Measurements from ENCODE around the gene PTPRN2. TPM values are rescaled to one million over a fixed set of nuclear protein-coding genes. Genes with fewer than 3 reads are reported as not detected.
"Not testable (repeated sequence)": the region's sequence is repeated elsewhere in the genome, so short reads cannot be mapped to it uniquely, and the experiment has no call there.

The PTPRN2 gene
- total RNA-seq, 1 donor from 2014 or later = 1.2 TPM

DNA sequence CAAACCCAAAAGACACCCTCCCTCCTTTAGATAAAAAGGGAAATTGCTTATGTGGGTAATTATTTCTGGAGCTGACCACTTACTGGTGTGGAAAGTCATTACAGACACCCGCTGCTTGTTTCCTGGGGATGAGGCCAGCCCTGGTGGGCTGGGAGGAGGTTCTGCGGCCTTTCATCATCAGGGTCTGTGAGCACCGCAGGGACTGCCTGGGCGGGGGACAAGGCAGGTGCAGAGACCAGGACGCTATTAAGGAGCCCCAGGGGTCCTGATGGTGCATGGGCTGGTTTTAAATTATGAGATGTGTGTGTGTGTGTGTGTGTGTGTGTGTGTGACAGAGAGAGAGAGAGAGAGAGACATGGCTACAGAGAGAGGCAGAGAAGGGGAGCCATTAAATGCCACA lies 1079.6 kb downstream of the PTPRN2 start:
- no peak for DNase-seq (ENCODE audit: low read depth)

DNA sequence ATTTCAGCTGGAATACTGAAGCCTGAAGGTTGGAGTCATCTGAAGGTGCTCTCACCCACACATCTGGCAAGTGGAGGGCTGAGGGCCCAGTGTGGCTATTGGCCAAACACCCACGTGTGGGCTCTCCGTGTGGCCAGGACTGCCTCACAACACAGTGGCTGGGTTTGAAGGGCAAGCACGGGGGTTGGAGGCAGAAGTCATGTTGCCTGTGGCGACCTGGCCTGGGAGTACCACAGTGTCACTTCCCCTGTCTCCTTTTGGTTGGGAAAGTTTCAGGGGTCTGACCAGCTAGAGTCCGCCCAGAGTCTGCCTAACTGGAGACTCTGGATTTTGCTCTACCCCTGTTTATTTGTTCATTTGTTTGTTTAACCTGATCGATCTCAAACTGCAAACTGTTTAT lies 1081.4 kb downstream of the PTPRN2 start:
- no peak for DNase-seq (ENCODE audit: low read depth)

DNA sequence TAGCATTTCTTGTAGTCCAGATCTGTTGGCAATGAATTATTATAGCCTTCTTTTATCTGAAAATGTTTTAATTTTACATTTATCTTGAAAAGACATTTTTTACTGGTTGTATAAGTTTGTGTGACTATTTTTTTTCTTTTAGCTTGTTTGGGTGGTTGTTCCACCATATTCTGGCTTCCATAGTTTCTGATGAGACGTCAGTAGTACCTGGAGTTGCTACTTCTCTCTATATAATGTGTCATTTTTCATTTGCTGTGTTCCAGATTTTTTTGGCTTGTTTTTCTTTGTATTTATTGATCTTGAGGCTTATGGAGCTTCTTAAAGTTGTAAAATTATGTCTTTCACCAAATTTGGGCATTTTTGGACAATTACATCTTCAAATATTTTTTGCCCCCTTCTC lies 1082.0 kb downstream of the PTPRN2 start:
- DNase-seq (ENCODE audit: low read depth) = no peak

DNA sequence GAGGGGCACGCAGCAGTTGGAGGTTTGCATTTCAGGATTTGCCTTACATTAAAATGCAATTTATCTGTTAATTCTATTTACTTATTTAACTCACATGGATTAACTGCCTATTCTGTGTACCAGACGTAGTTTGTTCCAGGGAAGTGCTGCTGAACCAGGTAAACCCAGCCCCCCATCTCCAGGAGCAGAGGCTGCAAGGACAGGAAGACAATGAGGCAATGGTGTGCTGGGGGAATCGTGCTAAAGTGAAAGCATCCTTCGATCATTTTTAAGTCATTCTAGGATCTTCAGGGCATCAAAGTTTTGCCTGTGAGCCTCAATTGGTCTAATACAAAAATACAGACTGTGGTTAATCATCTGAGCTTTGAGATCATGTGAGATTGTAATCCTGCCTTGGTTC lies 1084.4 kb downstream of the PTPRN2 start:
- no peak for DNase-seq (ENCODE audit: low read depth)

DNA sequence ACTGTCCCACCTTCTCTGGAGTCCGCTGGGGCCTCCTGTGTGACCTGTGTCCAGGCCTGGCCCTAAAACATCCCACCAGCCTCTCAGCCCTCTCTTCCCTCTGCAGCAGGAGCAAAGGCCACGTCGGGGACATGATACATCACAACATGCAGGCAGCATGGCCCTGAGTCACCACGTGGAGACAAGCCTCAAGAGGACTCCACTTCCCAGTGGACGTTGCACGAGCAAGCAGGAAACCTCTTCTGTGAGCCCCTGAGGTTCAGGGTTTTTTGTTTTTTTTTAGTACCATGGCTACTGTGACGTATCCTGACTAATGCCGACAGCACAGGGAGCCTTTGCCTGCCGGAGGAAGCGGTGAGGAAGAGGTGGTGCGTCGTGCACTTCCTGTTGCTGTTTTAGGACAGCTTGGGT lies 1084.9 kb downstream of the PTPRN2 start:
- DNase-seq (ENCODE audit: low read depth) = no peak

DNA sequence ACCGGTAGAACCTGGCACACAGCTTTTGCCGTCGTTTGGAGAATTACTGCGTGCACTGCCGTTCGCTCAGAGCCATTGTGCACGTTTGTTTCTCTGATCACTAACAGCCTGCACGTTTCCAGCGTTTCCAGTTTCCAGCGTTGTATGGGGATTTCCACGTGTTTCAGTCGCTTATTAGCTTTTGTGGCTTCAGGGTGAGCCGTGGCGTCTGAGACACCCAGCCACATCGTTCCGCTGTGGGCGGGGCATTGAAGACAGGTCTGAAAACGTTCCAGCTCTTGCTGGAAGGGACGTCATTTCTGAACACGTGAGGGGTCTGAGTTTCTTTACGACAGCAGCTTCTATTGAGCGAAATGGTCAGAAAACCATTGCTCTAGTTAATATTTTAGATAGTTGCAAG lies 1086.0 kb downstream of the PTPRN2 start:
- DNase-seq (ENCODE audit: low read depth) = no peak

DNA sequence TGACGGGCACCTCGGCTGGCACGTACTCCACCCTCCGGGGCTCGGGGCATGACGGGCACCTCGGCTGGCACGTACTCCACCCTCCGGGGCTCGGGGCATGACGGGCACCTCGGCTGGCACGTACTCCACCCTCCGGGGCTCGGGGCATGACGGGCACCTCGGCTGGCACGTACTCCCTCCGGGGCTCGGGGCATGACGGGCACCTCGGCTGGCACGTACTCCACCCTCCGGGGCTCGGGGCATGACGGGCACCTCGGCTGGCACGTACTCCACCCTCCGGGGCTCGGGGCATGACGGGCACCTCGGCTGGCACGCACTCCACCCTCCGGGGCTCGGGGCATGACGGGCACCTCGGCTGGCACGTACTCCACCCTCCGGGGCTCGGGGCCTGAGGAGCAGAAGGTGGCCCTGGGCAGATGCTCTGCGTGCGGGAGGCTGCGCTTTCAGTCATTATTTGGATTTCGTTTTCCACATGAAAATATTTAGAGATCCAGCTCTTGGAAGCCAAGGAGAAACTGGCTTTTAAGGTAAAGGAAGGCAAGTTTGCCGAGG lies 1086.6 kb downstream of the PTPRN2 start:
- not testable (repeated sequence) for DNase-seq (ENCODE audit: low read depth)

DNA sequence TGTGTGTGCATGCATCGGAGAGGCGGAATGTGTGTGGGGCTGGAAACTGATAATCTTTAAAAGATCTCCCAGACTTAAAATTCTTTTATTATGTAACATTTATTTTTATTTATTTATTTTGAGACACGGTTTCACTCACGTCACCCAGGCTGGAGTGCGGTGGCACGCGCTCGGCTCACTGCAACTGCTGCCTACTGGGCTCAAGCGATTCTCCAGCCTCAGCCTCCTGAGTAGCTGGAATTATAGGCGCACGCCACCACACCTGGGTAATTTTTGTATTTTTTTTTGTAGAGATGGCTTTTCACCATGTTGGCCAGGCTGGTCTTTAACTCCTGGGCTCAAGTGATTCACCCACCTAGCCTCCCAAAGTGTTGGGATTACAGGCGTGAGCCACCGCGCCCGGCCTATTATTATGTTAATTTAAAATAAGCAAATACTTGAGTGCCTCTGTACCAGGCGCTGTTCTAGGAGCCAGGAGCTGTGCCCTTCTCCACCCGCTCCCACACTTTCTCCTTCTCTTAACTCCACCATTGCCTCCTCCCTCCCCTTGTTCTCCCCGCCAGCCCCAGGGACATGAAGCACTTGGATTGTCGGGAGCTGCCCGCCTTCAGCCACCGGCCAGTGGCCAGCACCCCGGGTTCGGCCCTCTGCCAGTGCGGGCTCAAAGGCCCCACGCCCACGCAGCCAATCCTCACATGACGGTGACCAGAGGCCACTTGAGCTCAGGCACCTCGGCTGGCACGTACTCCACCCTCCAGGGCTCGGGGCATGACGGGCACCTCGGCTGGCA lies 1087.3 kb downstream of the PTPRN2 start:
- DNase-seq (ENCODE audit: low read depth) = no peak

DNA sequence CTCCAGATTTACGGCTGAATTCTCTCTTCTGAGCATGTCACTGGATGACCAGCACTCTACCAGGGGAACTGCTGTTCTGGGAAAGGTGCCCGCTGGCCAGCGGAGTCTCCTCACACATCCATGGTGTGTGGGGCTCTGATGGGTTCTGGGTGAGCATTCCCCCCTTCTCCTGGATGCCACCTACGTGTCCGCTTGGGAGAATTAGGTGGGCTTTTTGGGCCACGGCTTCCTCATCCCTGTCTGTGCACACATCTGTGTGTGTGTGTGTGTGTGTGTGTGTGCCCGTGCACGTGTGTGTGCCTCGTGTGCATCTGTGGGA lies 1087.8 kb downstream of the PTPRN2 start:
- no peak for DNase-seq (ENCODE audit: low read depth)

DNA sequence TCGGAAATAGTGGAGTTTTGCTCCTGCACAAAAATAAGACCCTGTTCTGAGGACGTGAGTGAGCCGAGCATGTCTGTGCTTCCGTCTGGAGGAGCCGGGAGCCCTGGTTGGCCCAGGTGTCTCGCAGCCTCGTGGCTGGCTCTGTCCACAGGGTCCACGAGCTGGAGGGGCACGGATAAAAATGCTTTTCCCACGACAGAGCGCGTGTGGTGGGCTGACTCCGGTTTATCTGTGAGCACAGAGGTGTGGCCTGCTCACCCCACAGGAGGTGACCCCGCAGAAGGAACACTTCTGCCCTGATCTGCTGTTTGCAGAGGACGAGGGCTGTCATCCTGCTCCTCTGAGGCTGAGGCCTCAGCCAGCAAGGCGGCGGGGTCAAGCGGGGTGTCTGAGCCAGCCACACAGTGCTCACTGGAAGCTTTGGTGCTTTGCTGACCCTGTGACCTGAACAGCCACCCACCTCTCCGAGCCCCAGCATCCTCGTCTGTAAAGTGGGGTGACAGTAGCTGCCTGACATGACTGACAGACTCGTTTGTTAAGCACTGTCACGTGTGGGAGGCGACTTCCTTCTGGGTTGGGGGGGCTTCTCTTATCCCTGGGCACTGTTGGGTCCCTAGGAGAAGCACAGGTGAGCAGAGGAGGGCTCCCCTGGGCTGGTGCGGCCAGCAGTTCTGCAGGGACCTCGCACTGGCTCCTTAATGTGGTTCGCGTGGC lies 1088.3 kb downstream of the PTPRN2 start:
- DNase-seq (ENCODE audit: low read depth) = no peak

DNA sequence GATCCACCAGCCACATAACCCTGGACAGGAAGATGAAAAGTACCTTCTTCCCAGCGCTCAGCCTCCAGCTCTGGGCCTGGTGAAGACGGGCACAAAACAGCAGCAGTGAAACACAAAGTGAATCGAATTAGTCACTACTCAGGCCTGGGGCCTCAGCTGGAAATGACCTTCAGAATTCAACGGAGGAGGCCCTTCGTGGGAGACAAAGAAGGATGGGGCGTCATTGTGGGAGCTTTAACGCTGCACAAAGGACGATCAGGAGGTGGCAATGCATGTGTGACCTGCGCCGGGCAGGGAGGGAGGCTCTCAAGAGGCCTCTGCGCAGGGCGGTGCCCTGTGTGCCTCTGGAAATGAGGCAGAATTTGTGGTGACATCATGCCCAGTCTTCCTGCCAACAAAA lies 1089.0 kb downstream of the PTPRN2 start:
- no peak for DNase-seq (ENCODE audit: low read depth)

DNA sequence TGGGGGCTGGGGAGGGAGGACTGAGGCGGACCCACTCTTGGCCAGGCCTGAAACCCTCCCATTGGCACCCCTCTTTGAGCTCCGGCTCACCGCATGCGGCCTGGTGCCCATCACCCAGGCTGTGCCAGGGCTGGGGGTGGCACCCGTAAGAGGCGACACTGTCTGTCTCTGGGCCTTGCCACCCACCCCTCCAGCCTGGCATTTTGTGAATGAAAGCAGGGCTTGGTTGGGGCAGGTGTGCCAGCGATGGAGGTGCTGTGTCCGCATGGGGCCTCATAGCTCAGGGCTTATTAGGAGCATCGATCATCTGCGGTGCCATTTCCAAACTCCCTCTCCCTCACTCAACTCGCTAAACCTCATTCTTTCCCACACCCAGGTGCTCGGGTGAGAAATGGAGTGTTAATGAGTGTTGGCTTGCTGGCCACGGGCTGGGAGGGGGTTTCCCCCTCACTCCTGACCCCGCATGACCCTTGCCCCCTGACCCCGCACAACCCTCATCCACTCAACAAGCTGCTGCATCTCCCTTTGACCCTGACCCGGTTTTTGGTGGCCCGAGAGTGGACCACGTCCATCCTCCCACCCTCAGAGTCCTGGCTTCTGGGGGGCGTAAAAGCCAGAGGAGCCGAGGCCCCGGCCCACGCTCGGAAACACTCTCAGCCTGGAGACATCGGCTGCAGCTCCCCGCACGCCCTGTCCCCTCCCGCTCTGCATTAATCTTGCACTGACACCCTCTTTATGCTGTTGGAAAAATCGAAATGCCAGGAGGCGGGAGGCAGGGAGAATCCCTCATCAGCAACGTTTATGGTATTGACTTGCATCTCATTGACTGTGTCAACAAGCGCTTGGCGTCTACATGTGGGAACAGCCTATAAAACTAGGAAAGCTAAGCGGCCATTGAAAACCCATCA lies 1089.6 kb downstream of the PTPRN2 start:
- DNase-seq (ENCODE audit: low read depth) = no peak

DNA sequence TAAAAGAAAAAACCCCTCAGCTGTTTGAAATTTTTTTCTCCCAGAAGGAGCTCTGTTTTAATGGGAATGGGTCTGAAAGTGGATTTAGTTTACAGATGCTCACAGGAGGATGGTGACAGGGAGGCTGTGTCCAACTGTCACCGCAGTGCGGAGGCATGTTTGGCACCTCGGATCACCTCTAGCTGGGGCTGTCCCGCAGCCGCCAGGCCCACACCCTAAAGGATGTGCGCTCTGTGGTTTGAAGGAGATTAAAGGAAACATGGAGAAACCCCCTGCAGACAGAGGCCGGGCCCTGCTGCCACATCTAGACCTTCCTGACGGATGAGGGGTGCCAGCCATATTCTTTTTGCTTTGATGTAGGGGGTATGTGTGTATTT lies 1090.3 kb downstream of the PTPRN2 start:
- DNase-seq (ENCODE audit: low read depth) = no peak

DNA sequence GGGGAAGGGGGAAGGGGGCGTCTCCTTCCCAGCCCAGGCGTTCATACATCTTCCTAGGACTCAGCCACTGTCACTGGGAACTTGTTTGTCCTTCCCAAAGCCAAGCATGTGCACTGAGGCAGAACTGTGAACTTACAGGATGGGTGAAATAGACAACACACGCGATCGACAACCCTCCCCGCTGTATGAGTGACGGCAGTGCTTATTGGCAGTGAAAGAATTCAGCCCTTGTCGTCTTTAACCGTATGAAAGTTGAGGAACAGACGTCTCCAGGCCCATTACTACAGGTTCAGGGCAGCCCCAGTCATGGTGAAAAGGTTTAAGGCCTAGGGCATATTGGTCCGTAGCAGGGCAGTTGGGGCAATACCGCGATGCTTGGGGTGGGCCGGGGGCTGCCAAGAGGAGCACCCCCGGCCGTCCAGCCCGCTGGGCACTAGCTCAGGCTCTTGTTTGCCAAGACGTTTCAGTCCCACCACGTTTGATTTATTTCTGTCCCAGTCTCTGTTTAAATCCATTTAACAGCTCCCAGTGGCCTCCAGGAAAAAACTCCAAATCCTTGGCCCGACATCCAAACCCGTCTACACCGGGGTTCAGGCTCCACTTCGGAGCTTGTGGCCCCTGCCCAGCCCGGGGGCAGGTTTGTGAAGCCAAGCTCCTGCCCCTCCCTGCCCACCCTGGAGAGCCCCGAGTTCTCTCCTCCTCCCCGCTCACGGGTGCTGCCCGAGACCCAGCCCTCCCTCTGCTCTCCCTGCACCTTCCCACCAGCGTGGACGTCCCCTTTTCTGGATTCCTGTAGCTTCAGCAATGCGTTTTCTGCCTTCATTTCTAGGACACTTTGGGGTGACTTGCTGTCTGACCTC lies 1091.0 kb downstream of the PTPRN2 start:
- no peak for DNase-seq (ENCODE audit: low read depth)

DNA sequence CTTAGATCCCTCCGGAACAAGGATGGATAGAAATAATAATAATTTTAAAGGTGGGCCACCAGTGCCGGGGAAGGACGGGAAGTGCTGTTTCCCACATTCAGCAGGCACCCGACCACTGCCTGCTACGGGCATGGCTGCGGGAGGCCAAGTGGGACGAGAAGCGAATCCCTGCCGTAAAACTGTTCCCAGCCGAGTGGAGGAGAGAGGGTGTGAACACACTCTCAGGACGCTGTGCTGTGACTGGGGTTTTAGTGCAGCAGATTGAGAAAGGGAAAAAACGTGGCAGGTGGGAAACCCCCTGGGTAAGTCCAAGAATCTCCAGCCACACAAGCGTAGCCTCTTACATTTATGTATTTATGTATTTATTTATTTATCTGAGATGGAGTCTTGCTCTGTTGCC lies 1092.0 kb downstream of the PTPRN2 start:
- DNase-seq (ENCODE audit: low read depth) = no peak

DNA sequence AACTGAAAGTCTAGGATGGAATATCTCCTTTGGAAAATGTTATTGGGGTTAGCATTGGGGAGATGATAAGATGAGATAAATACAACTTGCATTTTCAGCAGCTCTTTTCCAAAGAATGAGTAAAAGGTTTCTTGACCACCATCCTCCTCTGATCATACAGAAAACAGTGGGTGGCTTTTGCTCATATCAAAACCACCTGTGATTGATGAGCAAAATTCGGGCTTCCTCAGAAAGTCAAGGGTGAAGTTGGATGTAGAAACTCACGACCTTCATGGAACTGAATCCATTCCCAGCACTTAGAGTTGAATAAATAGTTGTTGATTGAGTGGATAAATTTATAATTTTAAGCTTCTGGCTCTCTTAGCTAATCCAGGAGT lies 1092.5 kb downstream of the PTPRN2 start:
- DNase-seq (ENCODE audit: low read depth) = no peak

DNA sequence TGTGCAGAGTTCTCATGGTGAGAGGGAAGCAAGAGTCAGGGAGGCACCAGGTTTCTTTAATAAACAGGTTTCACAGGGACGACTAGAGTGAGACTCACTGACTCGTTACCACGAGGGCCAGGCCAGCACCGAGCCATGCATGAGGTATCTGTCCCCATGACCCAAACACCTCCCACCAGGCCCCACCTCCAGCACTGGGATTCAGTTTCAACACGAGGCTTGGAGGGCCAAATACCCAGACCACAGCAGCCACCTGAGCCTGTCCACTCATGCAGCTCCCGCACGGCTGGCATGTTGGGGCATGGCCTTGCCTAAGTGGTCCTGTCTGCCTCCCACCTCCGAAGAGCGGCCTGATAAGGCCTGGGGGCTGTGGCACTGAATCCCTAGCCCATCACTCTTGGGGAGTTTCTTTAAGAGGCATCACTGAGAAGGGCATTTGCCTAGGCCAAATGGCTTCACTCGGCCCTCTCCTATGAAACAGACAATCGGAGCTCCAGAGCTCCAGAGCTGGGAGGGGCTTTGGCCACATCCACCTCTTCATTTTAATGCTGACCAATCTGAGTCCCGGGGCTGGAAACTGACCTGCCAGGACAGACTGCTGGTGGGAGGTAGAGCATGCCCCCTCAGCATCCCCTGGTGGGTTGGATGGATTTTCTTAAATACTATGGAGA lies 1093.0 kb downstream of the PTPRN2 start:
- DNase-seq (ENCODE audit: low read depth) = no peak

DNA sequence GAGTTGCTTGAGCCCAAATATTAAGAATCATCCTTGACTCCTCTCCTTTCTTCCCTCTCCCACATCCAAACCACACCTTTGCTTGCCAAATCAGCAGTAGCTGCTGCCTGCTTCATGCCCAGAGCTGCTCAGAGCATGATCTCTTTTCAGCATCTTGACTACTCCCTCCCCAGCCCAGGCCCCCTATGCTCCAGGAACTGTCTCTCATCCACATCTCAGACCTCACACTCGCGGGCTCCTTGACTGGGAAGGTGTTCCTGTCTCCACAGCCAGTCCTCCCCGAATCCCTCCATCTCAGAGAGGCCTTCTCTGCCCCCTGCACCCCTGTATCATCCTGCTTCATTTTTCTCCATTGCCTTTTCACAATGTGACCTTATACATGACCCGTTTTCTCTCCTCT lies 1093.8 kb downstream of the PTPRN2 start:
- no peak for DNase-seq (ENCODE audit: low read depth)

DNA sequence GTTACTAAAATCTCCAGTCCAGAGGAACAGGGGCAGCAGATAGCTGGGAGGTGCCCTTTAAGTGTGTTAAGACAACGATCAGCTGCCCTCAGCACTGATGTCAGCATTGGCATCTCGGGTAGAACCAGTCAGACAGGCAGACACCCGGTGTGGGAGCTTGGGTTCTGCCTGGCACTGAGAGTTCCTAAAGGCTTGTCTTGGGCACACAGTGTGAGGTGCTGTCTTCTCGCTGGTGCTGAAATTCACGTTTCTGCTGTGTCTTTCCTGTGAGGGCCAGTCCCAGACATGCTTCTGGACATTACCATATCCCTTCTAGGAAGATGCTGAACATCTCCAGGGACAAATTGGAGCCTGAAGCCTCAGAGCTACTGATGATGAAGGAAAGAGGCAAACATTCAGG lies 1094.6 kb downstream of the PTPRN2 start:
- no peak for DNase-seq (ENCODE audit: low read depth)

DNA sequence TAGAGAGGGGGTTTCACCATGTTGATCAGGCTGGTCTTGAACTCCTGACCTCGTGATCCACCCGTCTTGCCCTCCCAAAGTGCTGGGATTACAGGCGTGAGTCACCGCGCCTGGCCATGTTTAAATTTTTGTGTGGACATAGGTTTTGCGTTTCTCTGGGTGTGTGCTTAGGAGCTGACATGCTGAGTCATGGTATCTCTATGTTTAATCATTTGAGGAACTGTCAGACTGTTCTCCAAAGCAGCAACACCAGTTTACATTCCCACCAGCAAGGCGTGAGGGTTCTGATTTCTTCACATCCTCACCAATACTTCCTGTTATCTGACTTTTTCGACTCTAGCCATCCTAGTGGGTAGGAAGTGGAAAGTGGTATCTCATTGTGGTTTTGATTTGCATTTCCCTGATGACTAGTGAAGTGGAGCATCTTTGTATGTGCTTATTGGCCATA lies 1097.1 kb downstream of the PTPRN2 start:
- DNase-seq (ENCODE audit: low read depth) = peak; percentile 6

DNA sequence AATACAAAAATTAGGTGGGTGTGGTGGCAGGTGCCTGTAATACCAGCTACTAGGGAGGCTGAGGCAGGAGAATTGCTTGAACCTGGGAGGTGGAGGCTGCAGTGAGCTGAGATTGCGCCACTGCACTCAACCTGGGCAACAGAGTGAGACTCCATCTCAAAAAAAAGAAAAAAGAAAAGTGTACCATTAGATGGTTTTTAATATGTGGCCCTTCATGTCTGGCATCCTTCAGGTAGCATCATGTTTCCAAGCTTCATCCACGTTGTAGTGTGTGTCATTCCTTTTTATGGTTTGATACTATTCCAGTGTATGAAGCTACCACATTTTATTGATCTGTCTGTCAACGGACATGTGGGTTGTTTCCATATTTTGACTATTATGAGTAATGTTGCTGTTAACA lies 1097.8 kb downstream of the PTPRN2 start:
- DNase-seq (ENCODE audit: low read depth) = not testable (repeated sequence)
